ENCODE measurements around the gene LRRC59. TPM values are rescaled to one million over a fixed set of nuclear protein-coding genes. Genes with fewer than 3 reads are reported as not detected.

LRRC59 gene
- total RNA-seq, 1 experiment from 2014 or later: 221 TPM

GRCh38 chr17:50358177-50358576, 39.1 kb downstream of the LRRC59 start:
- RAD21 ChIA-PET (ENCODE audit: low non-redundant PET in 1 of 2, low total read pairs in 2 of 2, uncharacterized antibody in 2 of 2, unreplicated experiment in 2 of 2): no interaction called here
- no peaks in the 10 kb centered on the region for H3K9me3 ChIP-seq (ENCODE audit: control insufficient read depth in 1 of 2, insufficient read depth in 1 of 2, low read depth in 1 of 2, low read length in 2 of 2)
- BruUV-seq (replicated peaks): no TSS peak
- DNase-seq (ENCODE audit: low read depth, low spot score) (no peak), ATAC-seq (no peak)
- H3K9ac ChIP-seq (ENCODE audit: low read length): no peak overlapping the region
- intact Hi-C loops (cut with micrococcal nuclease): no loop called here
- POLR2A ChIA-PET: no interaction called here
- TF ChIP-seq CBX3 (IDR thresholded peaks at IDR 0.05; ENCODE audit: low read depth) (no peak), POLR2AphosphoS5 (IDR thresholded peaks at IDR 0.05; ENCODE audit: low read depth, low read length) (no peak), MAX (IDR thresholded peaks at IDR 0.05) (no peak), ZNF274 (IDR thresholded peaks at IDR 0.05; ENCODE audit: low read depth, low read length) (no peak), ZBTB33 (IDR thresholded peaks at IDR 0.05; ENCODE audit: extremely low read depth, insufficient replicate concordance, low read length) (no peak), SP1 (IDR thresholded peaks at IDR 0.05; ENCODE audit: low read depth) (no peak), RAD21 (IDR thresholded peaks at IDR 0.05; ENCODE audit: low read depth) (no peak), CTCF (IDR thresholded peaks at IDR 0.05 in 2 of 3, conservative IDR thresholded peaks at IDR 0.05 in 1 of 3; ENCODE audit: borderline replicate concordance in 1 of 3, insufficient read depth in 1 of 3, low read depth in 2 of 3, low read length in 2 of 3) (no peak), ATF3 (IDR thresholded peaks at IDR 0.05) (no peak), ZFX (IDR thresholded peaks at IDR 0.05) (no peak), JUND (IDR thresholded peaks at IDR 0.05) (no peak), FOSL1 (IDR thresholded peaks at IDR 0.05; ENCODE audit: low read depth) (no peak), CEBPB (IDR thresholded peaks at IDR 0.05; ENCODE audit: low read depth) (no peak), TCF7L2 (IDR thresholded peaks at IDR 0.05; ENCODE audit: borderline replicate concordance, extremely low read depth, insufficient read depth, insufficient read length) (no peak), REST (IDR thresholded peaks at IDR 0.05; ENCODE audit: low read depth) (no peak), EZH2 (IDR thresholded peaks at IDR 0.05) (no peak), EGR1 (IDR thresholded peaks at IDR 0.05; ENCODE audit: low read depth) (no peak)
- H3K27ac ChIP-seq (ENCODE audit: low read depth, low read length): no peak overlapping the region
- H3K9me2 ChIP-seq (ENCODE audit: insufficient read depth): no peaks in the 10 kb centered on the region
- peaks cover 3 to 6% of the 10 kb centered on the region in 2 experiments; a peak in 2 of 4 replicates for H3K4me1 ChIP-seq (ENCODE audit: control insufficient read depth in 1 of 2, insufficient read depth in 2 of 2, low read length in 2 of 2)
- no peaks in the 10 kb centered on the region for H3K79me2 ChIP-seq (ENCODE audit: insufficient read depth, low read length)
- peaks cover 51 to 59% of the 10 kb centered on the region in 2 experiments; a peak in 3 of 4 replicates for H3K36me3 ChIP-seq (ENCODE audit: control insufficient read depth in 1 of 2, insufficient read depth in 2 of 2, low read length in 2 of 2)
- no peaks in the 10 kb centered on the region for H4K20me1 ChIP-seq (ENCODE audit: insufficient read depth)
- CTCF ChIA-PET: no interaction called here
- H3K4me3 ChIP-seq (replicated peaks in 1 of 2; ENCODE audit: low read depth in 1 of 2, low read length in 2 of 2): no peak overlapping the region
- no peaks in the 10 kb centered on the region for H3K27me3 ChIP-seq (ENCODE audit: insufficient read depth, low read length)
- H3K4me2 ChIP-seq (ENCODE audit: low read length): no peak overlapping the region
- H2AFZ ChIP-seq (ENCODE audit: low read depth, low read length, poor library complexity, severe bottlenecking): no peak overlapping the region
